HuH-7 (cell line): ENCODE data around the gene CD68.
A peak's percentile ranks its signal among the peaks of the same experiment; 100 is the strongest.

Source experiments
- DNase-seq: peaks from one replicate; pipeline ENCODE4 v3.0.0; 2011; ENCODE audit warnings: low spot score

CD68 gene

GRCh38 chr17:7579001-7579833 lies at the start of gene CD68:
CD68 (plus strand) TSS chr17:7579638; CDS start chr17:7579678, 40 bp downstream.
- peak; percentile 86 for DNase-seq

GRCh38 chr17:7530023-7530900 lies 49.2 kb upstream of the CD68 start:
- no peak for DNase-seq

GRCh38 chr17:7538050-7538449 lies 41.4 kb upstream of the CD68 start:
- no peak for DNase-seq

GRCh38 chr17:7538891-7539545 lies 40.4 kb upstream of the CD68 start:
- no peak for DNase-seq

GRCh38 chr17:7541074-7541621 lies 38.3 kb upstream of the CD68 start:
- DNase-seq, result no peak

GRCh38 chr17:7544911-7545310 lies 34.5 kb upstream of the CD68 start:
- no peak for DNase-seq

- no peak for DNase-seq
Measured at GRCh38 chr17:7548585-7549400, 30.6 kb upstream of the CD68 start, which contains the start of gene TNFSF12. TNFSF12 (plus strand) TSS chr17:7549058; CDS start chr17:7549154, 96 bp downstream.

- no peak for DNase-seq
Measured at GRCh38 chr17:7549401-7550055, 29.9 kb upstream of the CD68 start.

- no peak for DNase-seq
Measured at GRCh38 chr17:7550344-7550743, 29.1 kb upstream of the CD68 start.

GRCh38 chr17:7551396-7551795 lies 28.0 kb upstream of the CD68 start:
- no peak for DNase-seq

GRCh38 chr17:7552621-7553051 lies 26.8 kb upstream of the CD68 start:
- no peak for DNase-seq

GRCh38 chr17:7553356-7553755 lies 26.1 kb upstream of the CD68 start:
- no peak for DNase-seq

- no peak for DNase-seq
Measured at GRCh38 chr17:7555320-7555948, 24.0 kb upstream of the CD68 start.

GRCh38 chr17:7556627-7557026 lies 22.8 kb upstream of the CD68 start:
- DNase-seq, result no peak

- no peak for DNase-seq
Measured at GRCh38 chr17:7557147-7557764, 22.2 kb upstream of the CD68 start.

- DNase-seq, result no peak
Measured at GRCh38 chr17:7557775-7558543, 21.5 kb upstream of the CD68 start.

GRCh38 chr17:7558544-7559319 lies 20.7 kb upstream of the CD68 start, which contains the start of gene TNFSF13:
TNFSF13 (plus strand) TSS chr17:7558750; CDS start chr17:7559040, 290 bp downstream.
- no peak for DNase-seq
